GM12878 (cell line): ENCODE data around the gene POLR3G. TPM values are rescaled to one million over a fixed set of nuclear protein-coding genes. Genes with fewer than 3 reads are reported as not detected.
A peak's percentile ranks its signal among the peaks of the same experiment; 100 is the strongest.

ENCODE experiments used
- ATAC-seq: fragments of 200-7000 bp; cut with Tn5 transposase; 3 replicates; pipeline ENCODE4 v1.9.1; 2020; ENCODE audit warnings: mild to moderate bottlenecking, moderate library complexity
- BruUV-seq: library from RNA; stranded (reverse); fragments of 400-500 nt; replicated peaks from 2 replicates; lab custom pipeline; 2021; lab: Mats Ljungman, UMichigan
- CTCF ChIA-PET: fragments of 300-600 bp; sonication (Branson Sonifier 250); formaldehyde crosslinking; extraction: SDS; loops from one replicate; lab custom pipeline; 2021; ENCODE audit warnings: inconsistent platforms; lab: Yijun Ruan, JAX
- POLR2A ChIA-PET: fragments of 350-600 bp; formaldehyde crosslinking; extraction: SDS; loops from one replicate; lab custom pipeline; 2021; ENCODE audit warnings: inconsistent platforms; lab: Charles Lee
- RAD21 ChIA-PET: fragments of 300-600 bp; sonication (Branson Sonifier 250); formaldehyde crosslinking; loops from one replicate; lab custom pipeline; 2023; ENCODE audit warnings: antibody characterized with exemption; ENCODE audit not compliant: unreplicated experiment; lab: Charles Lee
- SMC1A ChIA-PET: fragments of 300-600 bp; sonication (Branson Sonifier 250); formaldehyde crosslinking; loops from one replicate; lab custom pipeline; 2023; ENCODE audit not compliant: unreplicated experiment, uncharacterized antibody; lab: Charles Lee
- DNase-seq: peaks from one replicate; pipeline ENCODE4 v3.0.0-alpha.2; 2011; ENCODE audit warnings: low read depth, low spot score
- FAIRE-seq: peaks from 3 replicates; lab custom pipeline; 2011; peaks lifted over from hg19 to GRCh38; lab: Jason Lieb, UNC
- H2AFZ ChIP-seq: 2 replicates; pipeline ENCODE4 v1.6.0; 2011; ENCODE audit warnings: low read depth, low read length, control low read depth; ENCODE audit not compliant: control insufficient read depth
- H3K27ac ChIP-seq: 2 replicates; pipeline ENCODE4 v1.5.1; 2011; ENCODE audit warnings: control low read depth; ENCODE audit not compliant: control insufficient read depth, insufficient read depth
- H3K27me3 ChIP-seq, 2 experiments: replicated peaks in 1 of 2; 2 replicates each; pipeline versions ENCODE4 v1.6.0 to v1.6.1; 2011; ENCODE audit warnings: low read length in 1 of 2; ENCODE audit not compliant: control insufficient read depth in 2 of 2, insufficient read depth in 2 of 2
- H3K36me3 ChIP-seq, 2 experiments: 2 replicates each; pipeline ENCODE4 v1.5.1; 2011; ENCODE audit warnings: low read length in 1 of 2; ENCODE audit not compliant: control insufficient read depth in 2 of 2, insufficient read depth in 2 of 2
- H3K4me1 ChIP-seq: 2 replicates; pipeline ENCODE4 v1.6.1; 2011; ENCODE audit warnings: mild to moderate bottlenecking, low read length, moderate library complexity, mixed read lengths; ENCODE audit not compliant: control insufficient read depth, insufficient read depth
- H3K4me2 ChIP-seq: 2 replicates; pipeline ENCODE4 v1.6.0; 2011; ENCODE audit warnings: control low read depth; ENCODE audit not compliant: control insufficient read depth, insufficient read depth
- H3K4me3 ChIP-seq: fragments of 200-600 bp; sonication (generic); 2 replicates; pipeline ENCODE4 v1.5.1; 2016
- H3K79me2 ChIP-seq: 2 replicates; pipeline ENCODE4 v1.6.0; 2011; ENCODE audit warnings: low read length; ENCODE audit not compliant: control insufficient read depth, insufficient read depth
- H3K9ac ChIP-seq: 2 replicates; pipeline ENCODE4 v1.8.0; 2011; ENCODE audit warnings: low read length, control low read depth, mixed read lengths; ENCODE audit not compliant: control insufficient read depth, insufficient read depth
- H3K9me3 ChIP-seq: replicated peaks from 3 replicates; pipeline ENCODE4 v1.5.1; 2011; ENCODE audit warnings: mild to moderate bottlenecking, low read length; ENCODE audit not compliant: control insufficient read depth, insufficient read depth
- H4K20me1 ChIP-seq: 2 replicates; pipeline ENCODE4 v1.6.0; 2011; ENCODE audit not compliant: control insufficient read depth, insufficient read depth
- CBX3 ChIP-seq: fragments of 200-600 bp; sonication (generic); IDR thresholded peaks from 2 replicates; pipeline ENCODE4 v1.6.1; 2016; ENCODE audit warnings: low read depth, borderline replicate concordance
- EED ChIP-seq: sonication (generic); IDR thresholded peaks from 2 replicates; pipeline ENCODE4 v1.6.1; 2016; ENCODE audit warnings: antibody characterized with exemption, low read depth
- ESRRA ChIP-seq: IDR thresholded peaks from 2 replicates; pipeline ENCODE4 v1.6.1; 2012; ENCODE audit warnings: mild to moderate bottlenecking, low read length, improper control_type of control experiment
- IKZF2 ChIP-seq, 2 experiments: fragments of 450-650 bp; IDR thresholded peaks; 2 replicates each; pipeline ENCODE4 v1.6.1; 2017; ENCODE audit warnings: mild to moderate bottlenecking in 2 of 2, moderate library complexity in 2 of 2
- LARP7 ChIP-seq: fragments of 450-650 bp; IDR thresholded peaks from 2 replicates; pipeline ENCODE4 v1.6.1; 2017; ENCODE audit warnings: mild to moderate bottlenecking
- ZNF207 ChIP-seq: fragments of 450-650 bp; IDR thresholded peaks from 2 replicates; pipeline ENCODE4 v1.6.1; 2014; ENCODE audit warnings: antibody characterized with exemption, mild to moderate bottlenecking, borderline replicate concordance
- ZNF384 ChIP-seq: IDR thresholded peaks from 2 replicates; pipeline ENCODE4 v1.6.1; 2012; ENCODE audit warnings: low read depth, mild to moderate bottlenecking, low read length, improper control_type of control experiment, borderline replicate concordance
- WGBS: methylation state at CpG from one replicate; pipeline ENCODE4 v1.1.6; 2016; ENCODE audit warnings: low lambda C conversion rate; ENCODE audit not compliant: insufficient replicate concordance, insufficient coverage; ENCODE audit errors: missing lambda C conversion rate; 5-methylcytosine and 5-hydroxymethylcytosine counted together
- in situ Hi-C: fragments of 300-500 bp; cut with MboI; formaldehyde crosslinking; loops from 9 replicates; pipeline ENCODE4 v1.14.3; 2018; ENCODE audit warnings: mixed read lengths
- intact Hi-C: fragments of 100-400 bp; cut with micrococcal nuclease; formaldehyde crosslinking; loops from one replicate; pipeline ENCODE4 v1.14.2; 2022; ENCODE audit not compliant: unreplicated experiment
- polyA plus RNA-seq, 11 experiments: library from polyadenylated mRNA; depleted of rRNA in 4 of 11; unstranded in 6 of 11; stranded (reverse) in 5 of 11; fragments of >200 nt; fragmentation: Nextera tagmentation in 4 of 11; fragmentation: Illumina TruSeq in 1 of 11; extraction: Ambion mirVana in 4 of 11; extraction: Trizol in 1 of 11; gene quantifications; 1 replicate in 1 of 11; 2 replicates in 10 of 11; pipeline versions ENCODE4 v1.2.1 to v1.2.3, GENCODE V29; 2011 to 2016; ENCODE audit warnings: inconsistent platforms in 2 of 11, missing spikeins in 2 of 11, low read depth in 1 of 11
- total RNA-seq, 4 experiments: library from RNA; depleted of rRNA in 3 of 4; stranded (reverse); fragments of >200 nt in 3 of 4; fragmentation: Illumina TruSeq in 1 of 4; extraction: Trizol in 1 of 4; gene quantifications; 2 replicates each; pipeline versions ENCODE4 v1.2.1 to v1.2.3, GENCODE V29; 2013 to 2021
- TF ChIP-seq, protein P1 (sequence below): fragments of 450-650 bp; conservative IDR thresholded peaks from 2 replicates; pipeline ENCODE4 v1.6.1; 2017; ENCODE audit warnings: mild to moderate bottlenecking, moderate library complexity
- TF ChIP-seq, protein P2 (sequence below): fragments of 450-650 bp; IDR thresholded peaks from 2 replicates; pipeline ENCODE4 v1.6.1; 2016; ENCODE audit warnings: mild to moderate bottlenecking, moderate library complexity, borderline replicate concordance
- TF ChIP-seq, protein P3 (sequence below), 3 experiments: IDR thresholded peaks in 2 of 3; conservative IDR thresholded peaks in 1 of 3; 2 replicates each; pipeline ENCODE4 v1.5.1; 2011; ENCODE audit warnings: low read depth in 3 of 3, low read length in 3 of 3, mild to moderate bottlenecking in 3 of 3, control low read depth in 2 of 3, moderate library complexity in 2 of 3, inconsistent platforms in 1 of 3, mixed read lengths in 1 of 3; ENCODE audit not compliant: control insufficient read depth in 2 of 3, insufficient read depth in 1 of 3; ENCODE audit errors: extremely low read depth in 1 of 3

POLR3G gene
- total and polyA plus RNA-seq, 10 of the 15 experiments (the other 5 are each of a cell fraction or from before 2014, with no cell fraction given): 15.2 to 50.9 (median 27.5) TPM

DNA sequence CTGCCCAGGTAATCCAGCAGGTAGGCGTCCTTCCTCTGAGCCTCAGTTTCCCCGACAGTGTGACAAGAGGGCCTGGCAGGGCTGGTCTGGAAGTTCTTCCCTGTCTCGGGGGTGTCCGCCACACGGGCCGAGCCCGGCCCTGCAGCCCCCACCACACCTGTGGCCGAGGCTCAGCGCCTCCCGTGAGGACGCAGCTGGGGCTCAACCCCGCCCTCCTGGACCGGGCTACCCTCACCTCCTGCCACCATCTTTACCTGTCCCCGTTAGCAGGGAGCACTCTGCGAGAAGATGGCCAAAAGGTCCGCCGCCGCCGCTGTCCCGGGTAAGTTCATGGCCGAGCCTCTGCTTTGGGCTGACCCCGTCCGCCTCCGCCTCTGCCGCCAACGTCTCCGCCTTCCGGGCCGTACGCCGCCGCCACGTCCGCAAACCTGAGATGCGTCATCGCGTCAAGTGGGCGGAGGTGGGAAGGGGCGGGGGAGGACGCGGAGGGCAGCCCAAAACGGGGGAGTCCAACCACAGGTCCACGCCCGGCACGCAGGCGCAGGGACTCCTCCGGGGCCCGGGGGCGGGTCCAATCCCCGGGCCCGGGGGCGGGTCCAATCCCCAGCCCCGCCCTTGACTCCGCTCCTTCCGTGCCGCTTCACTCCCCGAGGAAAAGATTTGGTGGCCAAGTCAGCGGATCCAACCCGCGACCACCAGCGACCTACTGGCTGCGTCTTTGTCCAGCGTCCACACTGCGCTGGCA, 54.7 kb downstream of the POLR3G start, which contains the start of gene LYSMD3 (continued):
- TF ChIP-seq, protein P1, sequence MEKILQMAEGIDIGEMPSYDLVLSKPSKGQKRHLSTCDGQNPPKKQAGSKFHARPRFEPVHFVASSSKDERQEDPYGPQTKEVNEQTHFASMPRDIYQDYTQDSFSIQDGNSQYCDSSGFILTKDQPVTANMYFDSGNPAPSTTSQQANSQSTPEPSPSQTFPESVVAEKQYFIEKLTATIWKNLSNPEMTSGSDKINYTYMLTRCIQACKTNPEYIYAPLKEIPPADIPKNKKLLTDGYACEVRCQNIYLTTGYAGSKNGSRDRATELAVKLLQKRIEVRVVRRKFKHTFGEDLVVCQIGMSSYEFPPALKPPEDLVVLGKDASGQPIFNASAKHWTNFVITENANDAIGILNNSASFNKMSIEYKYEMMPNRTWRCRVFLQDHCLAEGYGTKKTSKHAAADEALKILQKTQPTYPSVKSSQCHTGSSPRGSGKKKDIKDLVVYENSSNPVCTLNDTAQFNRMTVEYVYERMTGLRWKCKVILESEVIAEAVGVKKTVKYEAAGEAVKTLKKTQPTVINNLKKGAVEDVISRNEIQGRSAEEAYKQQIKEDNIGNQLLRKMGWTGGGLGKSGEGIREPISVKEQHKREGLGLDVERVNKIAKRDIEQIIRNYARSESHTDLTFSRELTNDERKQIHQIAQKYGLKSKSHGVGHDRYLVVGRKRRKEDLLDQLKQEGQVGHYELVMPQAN: peak; percentile 75
- no peak for TF ChIP-seq ZNF207
- TF ChIP-seq IKZF2 (IDR thresholded peaks at IDR 0.05): peak in 1 of 2 experiments; percentile 7; a peak in 1 of 4 replicates
- TF ChIP-seq ESRRA: no peak
- TF ChIP-seq CBX3: no peak
- TF ChIP-seq LARP7: peak; percentile 59
- TF ChIP-seq EED: peak; percentile 10; the same call in 1 of the 2 replicates
- TF ChIP-seq, all 136 proteins: peak for 44

DNA sequence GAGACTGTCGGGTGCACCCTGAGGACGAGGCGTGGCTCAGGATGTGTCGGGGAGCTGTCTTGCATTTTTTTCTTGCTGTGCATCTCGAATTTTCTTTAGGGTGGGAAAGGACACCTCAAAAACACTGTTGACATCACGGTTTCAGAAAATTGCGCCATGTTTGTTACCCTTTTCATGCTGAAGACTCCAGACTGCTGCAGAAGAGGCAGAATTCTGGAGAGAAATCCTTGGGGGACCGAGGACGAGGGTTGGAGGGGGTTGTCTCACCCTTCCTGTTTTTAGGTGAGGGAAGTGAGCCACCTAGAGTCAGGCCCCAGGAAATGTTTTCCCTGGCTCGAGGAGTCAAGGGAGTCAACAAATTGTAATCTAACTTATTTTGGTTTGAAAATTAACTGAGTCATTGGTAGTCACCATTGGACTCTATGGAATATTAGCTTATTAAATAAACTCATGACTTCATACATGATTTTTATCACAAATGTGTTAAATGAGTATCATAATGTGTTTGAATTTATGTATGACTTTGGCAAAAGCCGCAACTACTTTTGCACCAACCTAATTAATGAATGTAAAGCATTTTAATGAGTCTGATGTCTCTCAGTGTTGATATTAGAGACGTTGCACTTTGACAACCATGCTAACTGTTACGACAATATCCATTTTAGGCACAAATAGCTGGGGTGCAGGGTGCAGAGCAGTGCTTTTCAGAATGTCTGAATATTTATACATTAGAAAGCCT, 55.4 kb downstream of the POLR3G start:
- peak; percentile 75 for FAIRE-seq
- TF ChIP-seq ZNF384: peak; percentile 53; the same call in 1 of the 2 replicates
- peak; percentile 49 to 60; a peak in 3 of 4 replicates for TF ChIP-seq IKZF2 (IDR thresholded peaks at IDR 0.05)
- TF ChIP-seq, protein P2, sequence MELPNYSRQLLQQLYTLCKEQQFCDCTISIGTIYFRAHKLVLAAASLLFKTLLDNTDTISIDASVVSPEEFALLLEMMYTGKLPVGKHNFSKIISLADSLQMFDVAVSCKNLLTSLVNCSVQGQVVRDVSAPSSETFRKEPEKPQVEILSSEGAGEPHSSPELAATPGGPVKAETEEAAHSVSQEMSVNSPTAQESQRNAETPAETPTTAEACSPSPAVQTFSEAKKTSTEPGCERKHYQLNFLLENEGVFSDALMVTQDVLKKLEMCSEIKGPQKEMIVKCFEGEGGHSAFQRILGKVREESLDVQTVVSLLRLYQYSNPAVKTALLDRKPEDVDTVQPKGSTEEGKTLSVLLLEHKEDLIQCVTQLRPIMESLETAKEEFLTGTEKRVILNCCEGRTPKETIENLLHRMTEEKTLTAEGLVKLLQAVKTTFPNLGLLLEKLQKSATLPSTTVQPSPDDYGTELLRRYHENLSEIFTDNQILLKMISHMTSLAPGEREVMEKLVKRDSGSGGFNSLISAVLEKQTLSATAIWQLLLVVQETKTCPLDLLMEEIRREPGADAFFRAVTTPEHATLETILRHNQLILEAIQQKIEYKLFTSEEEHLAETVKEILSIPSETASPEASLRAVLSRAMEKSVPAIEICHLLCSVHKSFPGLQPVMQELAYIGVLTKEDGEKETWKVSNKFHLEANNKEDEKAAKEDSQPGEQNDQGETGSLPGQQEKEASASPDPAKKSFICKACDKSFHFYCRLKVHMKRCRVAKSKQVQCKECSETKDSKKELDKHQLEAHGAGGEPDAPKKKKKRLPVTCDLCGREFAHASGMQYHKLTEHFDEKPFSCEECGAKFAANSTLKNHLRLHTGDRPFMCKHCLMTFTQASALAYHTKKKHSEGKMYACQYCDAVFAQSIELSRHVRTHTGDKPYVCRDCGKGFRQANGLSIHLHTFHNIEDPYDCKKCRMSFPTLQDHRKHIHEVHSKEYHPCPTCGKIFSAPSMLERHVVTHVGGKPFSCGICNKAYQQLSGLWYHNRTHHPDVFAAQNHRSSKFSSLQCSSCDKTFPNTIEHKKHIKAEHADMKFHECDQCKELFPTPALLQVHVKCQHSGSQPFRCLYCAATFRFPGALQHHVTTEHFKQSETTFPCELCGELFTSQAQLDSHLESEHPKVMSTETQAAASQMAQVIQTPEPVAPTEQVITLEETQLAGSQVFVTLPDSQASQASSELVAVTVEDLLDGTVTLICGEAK: peak; percentile 67
- TF ChIP-seq, protein P3, sequence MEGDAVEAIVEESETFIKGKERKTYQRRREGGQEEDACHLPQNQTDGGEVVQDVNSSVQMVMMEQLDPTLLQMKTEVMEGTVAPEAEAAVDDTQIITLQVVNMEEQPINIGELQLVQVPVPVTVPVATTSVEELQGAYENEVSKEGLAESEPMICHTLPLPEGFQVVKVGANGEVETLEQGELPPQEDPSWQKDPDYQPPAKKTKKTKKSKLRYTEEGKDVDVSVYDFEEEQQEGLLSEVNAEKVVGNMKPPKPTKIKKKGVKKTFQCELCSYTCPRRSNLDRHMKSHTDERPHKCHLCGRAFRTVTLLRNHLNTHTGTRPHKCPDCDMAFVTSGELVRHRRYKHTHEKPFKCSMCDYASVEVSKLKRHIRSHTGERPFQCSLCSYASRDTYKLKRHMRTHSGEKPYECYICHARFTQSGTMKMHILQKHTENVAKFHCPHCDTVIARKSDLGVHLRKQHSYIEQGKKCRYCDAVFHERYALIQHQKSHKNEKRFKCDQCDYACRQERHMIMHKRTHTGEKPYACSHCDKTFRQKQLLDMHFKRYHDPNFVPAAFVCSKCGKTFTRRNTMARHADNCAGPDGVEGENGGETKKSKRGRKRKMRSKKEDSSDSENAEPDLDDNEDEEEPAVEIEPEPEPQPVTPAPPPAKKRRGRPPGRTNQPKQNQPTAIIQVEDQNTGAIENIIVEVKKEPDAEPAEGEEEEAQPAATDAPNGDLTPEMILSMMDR (IDR thresholded peaks at IDR 0.05 in 2 of 3, conservative IDR thresholded peaks at IDR 0.05 in 1 of 3; ENCODE audit: control insufficient read depth in 2 of 3, extremely low read depth in 1 of 3, insufficient read depth in 1 of 3, low read depth in 3 of 3, low read length in 3 of 3): peak; percentile 67 to 89 (median 68); a peak in 5 of 6 replicates

More for the DNA sequence above, 55.4 kb downstream of the POLR3G start:
- ATAC-seq (peak; percentile 64), DNase-seq (peak; percentile 51)
- Histone ChIP-seq H3K79me2 (peaks cover 40% of the 10 kb centered on the region), H3K4me2 (peak overlapping the region; percentile 12; the same call in 1 of the 2 replicates), H3K9ac (peak overlapping the region; percentile 71), H3K9me3 (peaks cover under 1% of the 10 kb centered on the region; the same call in 1 of the 3 replicates), H3K4me1 (no peaks in the 10 kb centered on the region), H2AFZ (peak overlapping the region; percentile 97), H3K27ac (peak overlapping the region; percentile 74), H3K27me3 (no peaks in the 10 kb centered on the region), H3K4me3 (peak overlapping the region; percentile 76), H4K20me1 (no peaks in the 10 kb centered on the region), H3K36me3 (no peaks in the 10 kb centered on the region; a peak in 1 of 4 replicates)
- POLR2A ChIA-PET: interaction anchor here (1.0 to 3.4 kb wide), 2 partner anchors 91 to 120 kb away, joined by 4 to 19 read pairs; partner anchors contain the start of gene CETN3
- CTCF ChIA-PET: interaction anchor here (0.6 to 3.8 kb wide), 25 partner anchors 11 to 264 kb away, joined by 3 to 118 read pairs (median 4); partner anchors contain the start of genes CETN3, MBLAC2 and POLR3G
- BruUV-seq: TSS peak; percentile 90
- WGBS: 5% methylated on average over 13 of the region's 13 CpGs
- SMC1A ChIA-PET: interaction anchor here (0.6 to 3.7 kb wide), 17 partner anchors 11 to 1264 kb away, joined by 3 to 46 read pairs (median 4); no protein-coding TSS in a partner anchor
- RAD21 ChIA-PET: interaction anchor here (1.0 to 3.7 kb wide), 8 partner anchors 56 to 1800 kb away, joined by 3 to 43 read pairs (median 4); partner anchors contain the start of genes CETN3, MBLAC2 and POLR3G
- in situ Hi-C loops: loop anchor here (10.0 kb wide), 1 partner anchor 95 kb away; no protein-coding TSS in a partner anchor
- intact Hi-C loops: loop anchor here (1.0 to 5.0 kb wide), 5 partner anchors 56 to 252 kb away; partner anchors contain the start of genes CETN3, MBLAC2 and POLR3G
